HFFc6 (cell line): ENCODE results near the gene TMEM9B. TPM values are rescaled to one million over a fixed set of nuclear protein-coding genes. Genes with fewer than 3 reads are reported as not detected.

Source experiments
- DNase-seq: peaks from one replicate; pipeline ENCODE4 v3.0.0-alpha.2; 2018
- H3K27ac Mint-ChIP-seq: 2 replicates; pipeline ENCODE4 v1.8.0; 2020; ENCODE audit warnings: mild to moderate bottlenecking, mixed read lengths
- H3K27me3 Mint-ChIP-seq: 2 replicates; pipeline ENCODE4 v1.8.0; 2021; ENCODE audit warnings: mild to moderate bottlenecking, moderate library complexity, mixed read lengths; ENCODE audit not compliant: insufficient read depth
- H3K36me3 Mint-ChIP-seq: 2 replicates; pipeline ENCODE4 v1.8.0; 2021; ENCODE audit warnings: low read depth, mixed read lengths
- H3K4me1 Mint-ChIP-seq: 2 replicates; pipeline ENCODE4 v1.8.0; 2020; ENCODE audit warnings: low read depth, mixed read lengths
- H3K4me3 Mint-ChIP-seq: 2 replicates; pipeline ENCODE4 v1.8.0; 2020; ENCODE audit warnings: mild to moderate bottlenecking, moderate library complexity, mixed read lengths
- H3K9me3 Mint-ChIP-seq: 2 replicates; pipeline ENCODE4 v1.8.0; 2020; ENCODE audit warnings: mild to moderate bottlenecking, mixed read lengths
- total RNA-seq, 6 experiments: library from RNA; stranded (reverse); fragmentation: NEBNext Ultra II Directional; extraction: Animal tissue kit (Norgen Biotek cat#: 25700); gene quantifications; 2 replicates in 1 of 6; 3 replicates in 5 of 6; pipeline ENCODE4 v1.2.3, GENCODE V29; 2021
- TF ChIP-seq, protein P1 (sequence below): fragments of 200-600 bp; sonication (generic); IDR thresholded peaks from 2 replicates; pipeline ENCODE4 v1.5.0; 2021; ENCODE audit warnings: antibody characterized with exemption, mild to moderate bottlenecking

The TMEM9B gene
- total RNA-seq, 6 experiments from 2014 or later = 50.0 to 66.0 (median 59.7) TPM

DNA sequence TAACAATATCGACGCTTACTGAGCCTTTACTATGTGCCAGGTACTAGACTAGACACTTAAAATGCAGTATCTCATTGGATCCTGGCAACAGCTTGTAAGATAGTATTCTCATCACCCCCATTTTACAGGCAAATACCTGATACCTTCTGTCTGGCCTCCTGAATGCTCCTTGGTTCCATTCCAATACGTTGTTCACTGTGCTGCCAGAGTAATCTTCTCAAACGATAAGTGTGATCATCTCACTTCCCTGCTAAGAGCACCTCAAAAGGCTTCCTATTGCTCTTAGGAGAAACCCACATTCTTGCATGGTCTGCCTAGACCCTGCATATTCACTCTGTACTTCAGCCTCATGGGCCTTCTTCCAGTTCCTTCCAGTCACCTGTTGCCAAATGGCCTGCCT, 40.8 kb upstream of the TMEM9B start:
- Mint-ChIP-seq H3K4me3 (peak overlapping the region; percentile 30), H3K27me3 (peaks cover 22% of the 10 kb centered on the region), H3K36me3 (peaks cover 5% of the 10 kb centered on the region), H3K4me1 (peaks cover 38% of the 10 kb centered on the region), H3K27ac (no peak overlapping the region), H3K9me3 (peaks cover 2% of the 10 kb centered on the region; the same call in 1 of the 2 replicates)
- TF ChIP-seq, protein P1, sequence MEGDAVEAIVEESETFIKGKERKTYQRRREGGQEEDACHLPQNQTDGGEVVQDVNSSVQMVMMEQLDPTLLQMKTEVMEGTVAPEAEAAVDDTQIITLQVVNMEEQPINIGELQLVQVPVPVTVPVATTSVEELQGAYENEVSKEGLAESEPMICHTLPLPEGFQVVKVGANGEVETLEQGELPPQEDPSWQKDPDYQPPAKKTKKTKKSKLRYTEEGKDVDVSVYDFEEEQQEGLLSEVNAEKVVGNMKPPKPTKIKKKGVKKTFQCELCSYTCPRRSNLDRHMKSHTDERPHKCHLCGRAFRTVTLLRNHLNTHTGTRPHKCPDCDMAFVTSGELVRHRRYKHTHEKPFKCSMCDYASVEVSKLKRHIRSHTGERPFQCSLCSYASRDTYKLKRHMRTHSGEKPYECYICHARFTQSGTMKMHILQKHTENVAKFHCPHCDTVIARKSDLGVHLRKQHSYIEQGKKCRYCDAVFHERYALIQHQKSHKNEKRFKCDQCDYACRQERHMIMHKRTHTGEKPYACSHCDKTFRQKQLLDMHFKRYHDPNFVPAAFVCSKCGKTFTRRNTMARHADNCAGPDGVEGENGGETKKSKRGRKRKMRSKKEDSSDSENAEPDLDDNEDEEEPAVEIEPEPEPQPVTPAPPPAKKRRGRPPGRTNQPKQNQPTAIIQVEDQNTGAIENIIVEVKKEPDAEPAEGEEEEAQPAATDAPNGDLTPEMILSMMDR = no peak
- DNase-seq = no peak

DNA sequence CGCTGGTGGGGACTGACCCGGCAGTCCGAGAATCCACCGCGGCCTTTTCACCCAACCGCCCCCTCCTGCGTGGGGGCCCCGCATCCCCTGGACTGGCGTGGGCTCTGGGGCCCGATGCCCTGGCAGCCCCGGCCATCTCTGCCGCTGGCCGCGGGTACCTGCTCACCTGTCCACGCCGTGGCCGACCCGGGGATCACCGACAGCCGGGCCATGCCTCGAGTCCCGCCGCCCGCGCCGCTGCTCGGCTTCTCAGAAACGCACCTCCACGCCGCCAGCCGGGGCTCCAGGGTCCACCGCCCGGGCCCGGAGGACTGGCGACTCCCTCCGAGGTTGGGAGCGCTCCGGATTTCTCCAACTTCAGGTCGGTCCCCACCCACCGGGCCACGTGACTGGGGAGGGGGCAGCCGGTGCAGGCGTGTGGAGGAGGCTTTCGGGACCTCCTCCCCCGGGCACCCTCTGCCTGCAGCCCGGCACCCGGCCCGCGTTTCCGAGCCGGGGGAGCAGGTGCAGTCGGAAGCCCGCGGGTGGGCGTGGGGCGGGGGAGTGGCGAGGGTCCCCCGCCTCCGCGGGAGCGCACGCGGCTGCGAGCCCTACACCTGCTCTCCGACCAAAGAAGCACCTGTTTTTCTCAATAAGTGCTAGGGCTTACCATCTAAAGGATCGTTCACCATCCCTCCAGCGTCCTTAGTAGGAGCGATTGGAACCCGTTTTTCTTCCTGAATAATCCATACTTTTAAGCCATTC, 40.1 kb upstream of the TMEM9B start:
- Mint-ChIP-seq H3K4me3 (peak overlapping the region; percentile 30), H3K27ac (no peak overlapping the region; the same call in 1 of the 2 replicates), H3K27me3 (peaks cover 22% of the 10 kb centered on the region), H3K9me3 (no peaks in the 10 kb centered on the region), H3K4me1 (peaks cover 38% of the 10 kb centered on the region), H3K36me3 (peaks cover 5% of the 10 kb centered on the region)
- TF ChIP-seq, protein P1 = no peak
- no peak for DNase-seq

DNA sequence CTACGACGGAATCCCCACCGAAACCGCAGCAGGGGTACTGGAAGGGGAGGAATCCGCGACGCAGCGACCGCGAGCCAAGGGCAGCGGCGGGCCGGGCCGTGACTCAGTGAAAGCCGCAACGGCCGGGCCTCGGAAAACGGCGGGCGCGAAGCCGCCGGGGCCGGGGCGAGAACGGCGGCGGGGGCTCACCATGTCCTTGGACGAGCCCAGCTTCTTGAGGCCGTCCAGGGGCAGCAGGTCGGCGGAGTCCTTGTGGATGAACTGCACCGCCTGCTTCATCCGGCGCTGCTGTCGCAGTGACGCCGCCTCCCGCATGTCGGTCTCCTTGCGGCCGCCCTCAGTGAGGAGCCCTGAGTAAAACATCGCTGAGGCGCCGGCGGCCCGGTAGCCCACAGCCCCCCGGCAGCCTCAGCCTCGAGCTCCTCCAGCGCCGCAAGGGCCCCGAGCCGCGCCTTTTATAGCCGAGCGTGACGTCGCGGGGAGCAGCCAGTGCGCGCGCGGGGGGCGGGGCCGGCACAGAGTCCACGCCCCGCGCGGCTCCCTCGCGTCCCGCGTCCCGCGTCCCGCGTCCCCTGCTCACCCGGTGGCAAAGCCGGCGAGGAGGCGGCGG, 39.4 kb upstream of the TMEM9B start, which contains the start of gene NRIP3:
Gene NRIP3, minus strand, starts transcription at position 429 of the 610 bp plus-strand sequence. Its CDS starts 66 bp downstream, at position 363.
- peak within 1 kb of the TSS; percentile 80 for H3K27ac Mint-ChIP-seq
- peaks cover 5% of the 10 kb centered on the region for H3K36me3 Mint-ChIP-seq
- peak within 1 kb of the TSS; percentile 89 for H3K4me3 Mint-ChIP-seq
- H3K4me1 Mint-ChIP-seq = peaks cover 38% of the 10 kb centered on the region
- no peaks in the 10 kb centered on the region for H3K9me3 Mint-ChIP-seq
- TF ChIP-seq, protein P1 = no peak
- peaks cover 22% of the 10 kb centered on the region for H3K27me3 Mint-ChIP-seq
- DNase-seq = peak; percentile 28

DNA sequence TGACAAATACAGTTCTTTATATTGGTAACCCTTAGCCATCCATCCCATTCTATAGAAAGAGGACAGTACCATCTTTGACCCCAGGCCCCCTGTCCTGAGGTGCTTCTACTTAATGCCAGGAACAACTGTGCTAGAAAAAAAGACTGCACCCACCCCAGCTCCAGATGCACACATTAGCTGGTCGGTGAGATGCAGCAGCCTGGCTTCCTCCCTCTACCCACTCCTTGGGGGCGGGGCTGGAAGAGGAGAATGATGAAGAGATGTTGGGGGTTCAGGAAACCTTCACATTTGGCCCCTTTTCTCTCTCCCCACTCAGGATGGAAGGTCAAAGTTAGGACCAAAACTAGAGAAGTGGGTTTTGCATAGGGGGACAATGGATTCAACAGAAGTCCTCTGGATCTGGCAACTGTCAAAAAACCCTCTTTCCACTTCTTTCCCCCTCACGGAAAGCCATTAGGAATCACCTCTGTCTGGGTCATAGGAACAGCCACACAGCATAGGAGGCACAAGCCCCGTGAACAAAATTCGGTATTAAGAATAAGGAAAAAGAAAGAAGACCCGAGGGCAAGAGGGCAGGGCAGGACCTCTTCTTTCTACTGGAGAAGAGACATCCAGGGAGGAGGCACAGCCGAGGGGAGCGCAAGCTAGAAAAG, 38.8 kb upstream of the TMEM9B start:
- Mint-ChIP-seq H3K27ac (peak overlapping the region; percentile 80), H3K4me1 (peaks cover 38% of the 10 kb centered on the region), H3K9me3 (no peaks in the 10 kb centered on the region), H3K36me3 (peaks cover 5% of the 10 kb centered on the region), H3K27me3 (peaks cover 22% of the 10 kb centered on the region), H3K4me3 (peak overlapping the region; percentile 89)
- TF ChIP-seq, protein P1 = no peak
- no peak for DNase-seq

DNA sequence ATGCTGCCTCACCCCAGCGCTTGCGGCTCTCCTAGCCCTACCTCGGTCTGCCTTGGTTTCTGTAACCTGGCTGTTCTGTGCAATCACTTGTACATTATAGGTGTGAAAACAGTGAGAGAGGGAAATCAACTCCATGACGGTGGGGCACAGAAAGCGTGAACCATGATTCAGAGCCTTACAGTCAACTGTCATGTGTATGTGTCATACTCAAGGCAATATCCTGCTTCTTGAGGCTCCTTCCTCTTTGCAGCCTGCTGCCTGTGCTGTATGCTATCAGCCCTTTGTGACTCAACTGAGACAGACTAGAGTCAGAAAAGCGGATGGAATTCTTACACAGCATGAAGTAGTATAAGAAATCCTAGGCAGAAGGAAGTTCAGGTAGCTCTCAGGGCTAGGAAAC, 37.5 kb upstream of the TMEM9B start:
- DNase-seq = peak; percentile 91
- Mint-ChIP-seq H3K27me3 (peaks cover 22% of the 10 kb centered on the region), H3K9me3 (no peaks in the 10 kb centered on the region), H3K4me1 (peaks cover 38% of the 10 kb centered on the region), H3K36me3 (peaks cover 5% of the 10 kb centered on the region), H3K4me3 (peak overlapping the region; percentile 84), H3K27ac (peak overlapping the region; percentile 85)
- TF ChIP-seq, protein P1 = no peak
